ENCODE measurements around the gene NAV3. TPM values are rescaled to one million over a fixed set of nuclear protein-coding genes. Genes with fewer than 3 reads are reported as not detected.
A peak's percentile ranks its signal among the peaks of the same experiment; 100 is the strongest.

NAV3 gene
- total RNA-seq, 1 donor from 2014 or later: 1.5 TPM

- H3K36me3 ChIP-seq: no peaks in the 10 kb centered on the region
- TF ChIP-seq, protein P1, sequence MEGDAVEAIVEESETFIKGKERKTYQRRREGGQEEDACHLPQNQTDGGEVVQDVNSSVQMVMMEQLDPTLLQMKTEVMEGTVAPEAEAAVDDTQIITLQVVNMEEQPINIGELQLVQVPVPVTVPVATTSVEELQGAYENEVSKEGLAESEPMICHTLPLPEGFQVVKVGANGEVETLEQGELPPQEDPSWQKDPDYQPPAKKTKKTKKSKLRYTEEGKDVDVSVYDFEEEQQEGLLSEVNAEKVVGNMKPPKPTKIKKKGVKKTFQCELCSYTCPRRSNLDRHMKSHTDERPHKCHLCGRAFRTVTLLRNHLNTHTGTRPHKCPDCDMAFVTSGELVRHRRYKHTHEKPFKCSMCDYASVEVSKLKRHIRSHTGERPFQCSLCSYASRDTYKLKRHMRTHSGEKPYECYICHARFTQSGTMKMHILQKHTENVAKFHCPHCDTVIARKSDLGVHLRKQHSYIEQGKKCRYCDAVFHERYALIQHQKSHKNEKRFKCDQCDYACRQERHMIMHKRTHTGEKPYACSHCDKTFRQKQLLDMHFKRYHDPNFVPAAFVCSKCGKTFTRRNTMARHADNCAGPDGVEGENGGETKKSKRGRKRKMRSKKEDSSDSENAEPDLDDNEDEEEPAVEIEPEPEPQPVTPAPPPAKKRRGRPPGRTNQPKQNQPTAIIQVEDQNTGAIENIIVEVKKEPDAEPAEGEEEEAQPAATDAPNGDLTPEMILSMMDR (IDR thresholded peaks at IDR 0.05; ENCODE audit: borderline replicate concordance): no peak
- no peak for DNase-seq
- intact Hi-C loops (cut with micrococcal nuclease): no loop called here
- H3K4me3 ChIP-seq: no peak overlapping the region
- H3K27me3 ChIP-seq (ENCODE audit: low read depth): no peaks in the 10 kb centered on the region
- H3K27ac ChIP-seq (replicated peaks): no peak overlapping the region
- H3K9me3 ChIP-seq (replicated peaks): no peaks in the 10 kb centered on the region
- no peaks in the 10 kb centered on the region for H3K4me1 ChIP-seq
Measured at GRCh38 chr12:78128211-78128610, 297.5 kb downstream of the NAV3 start.

DNA sequence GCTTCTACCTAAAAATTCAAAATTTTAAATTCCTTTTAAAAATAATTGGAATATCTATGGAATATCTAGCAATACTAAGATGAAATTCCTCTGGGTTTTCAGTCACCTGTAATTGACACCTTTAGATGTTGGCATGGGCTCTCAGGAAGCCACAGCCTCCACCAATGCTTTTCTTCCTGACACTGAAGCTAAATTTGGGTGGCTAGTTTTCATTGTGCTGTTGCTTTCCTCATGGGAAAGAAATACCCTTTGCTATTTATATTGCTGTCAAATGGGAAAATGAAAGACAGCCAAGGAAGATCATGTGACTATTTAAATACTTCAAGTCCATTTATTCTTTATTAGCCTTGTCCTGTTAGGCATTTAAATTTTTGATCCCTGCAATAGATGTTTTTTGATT, 313.0 kb downstream of the NAV3 start:
- Histone ChIP-seq H3K4me3 (no peak overlapping the region), H3K36me3 (no peaks in the 10 kb centered on the region), H3K27ac (replicated peaks) (no peak overlapping the region), H3K9me3 (replicated peaks) (no peaks in the 10 kb centered on the region), H3K4me1 (peaks cover 12% of the 10 kb centered on the region), H3K27me3 (ENCODE audit: low read depth) (no peaks in the 10 kb centered on the region)
- no peak for DNase-seq
- intact Hi-C loops (cut with micrococcal nuclease): no loop called here
- TF ChIP-seq, protein P1 (IDR thresholded peaks at IDR 0.05; ENCODE audit: borderline replicate concordance): no peak

- Histone ChIP-seq H3K36me3 (no peaks in the 10 kb centered on the region), H3K27ac (replicated peaks) (no peak overlapping the region), H3K27me3 (ENCODE audit: low read depth) (no peaks in the 10 kb centered on the region), H3K9me3 (replicated peaks) (no peaks in the 10 kb centered on the region), H3K4me1 (peaks cover 22% of the 10 kb centered on the region), H3K4me3 (no peak overlapping the region)
- intact Hi-C loops (cut with micrococcal nuclease): no loop called here
- TF ChIP-seq, protein P1 (IDR thresholded peaks at IDR 0.05; ENCODE audit: borderline replicate concordance): no peak
- no peak for DNase-seq
Measured at GRCh38 chr12:78145398-78145797, 314.7 kb downstream of the NAV3 start.

GRCh38 chr12:78146365-78146772, 315.7 kb downstream of the NAV3 start:
- no peaks in the 10 kb centered on the region for H3K36me3 ChIP-seq
- no peaks in the 10 kb centered on the region for H3K9me3 ChIP-seq (replicated peaks)
- H3K4me3 ChIP-seq: no peak overlapping the region
- TF ChIP-seq, protein P1 (IDR thresholded peaks at IDR 0.05; ENCODE audit: borderline replicate concordance): peak; percentile 81
- intact Hi-C loops (cut with micrococcal nuclease): no loop called here
- no peak overlapping the region for H3K27ac ChIP-seq (replicated peaks)
- H3K27me3 ChIP-seq (ENCODE audit: low read depth): no peaks in the 10 kb centered on the region
- peaks cover 22% of the 10 kb centered on the region for H3K4me1 ChIP-seq
- DNase-seq: no peak

GRCh38 chr12:78149459-78149858, 318.8 kb downstream of the NAV3 start:
- H3K9me3 ChIP-seq (replicated peaks): no peaks in the 10 kb centered on the region
- TF ChIP-seq, protein P1 (IDR thresholded peaks at IDR 0.05; ENCODE audit: borderline replicate concordance): no peak
- intact Hi-C loops (cut with micrococcal nuclease): no loop called here
- no peaks in the 10 kb centered on the region for H3K36me3 ChIP-seq
- DNase-seq: no peak
- H3K27ac ChIP-seq (replicated peaks): no peak overlapping the region
- no peak overlapping the region for H3K4me3 ChIP-seq
- peaks cover 16% of the 10 kb centered on the region for H3K4me1 ChIP-seq
- H3K27me3 ChIP-seq (ENCODE audit: low read depth): no peaks in the 10 kb centered on the region

GRCh38 chr12:78155546-78155945, 324.9 kb downstream of the NAV3 start:
- no peak for DNase-seq
- H3K27ac ChIP-seq (replicated peaks): no peak overlapping the region

More at GRCh38 chr12:78155546-78155945, 324.9 kb downstream of the NAV3 start:
- no peaks in the 10 kb centered on the region for H3K9me3 ChIP-seq (replicated peaks)
- H3K4me3 ChIP-seq: no peak overlapping the region
- H3K4me1 ChIP-seq: no peaks in the 10 kb centered on the region
- intact Hi-C loops (cut with micrococcal nuclease): no loop called here
- TF ChIP-seq, protein P1 (IDR thresholded peaks at IDR 0.05; ENCODE audit: borderline replicate concordance): no peak
- no peaks in the 10 kb centered on the region for H3K27me3 ChIP-seq (ENCODE audit: low read depth)
- H3K36me3 ChIP-seq: no peaks in the 10 kb centered on the region

Measured in left ventricle myocardium inferior (tissue), 1 donor.